ENCODE results near the gene DUOXA1.
"Not testable (repeated sequence)": the region's sequence is repeated elsewhere in the genome, so short reads cannot be mapped to it uniquely, and the experiment has no call there.

DUOXA1 gene

DNA sequence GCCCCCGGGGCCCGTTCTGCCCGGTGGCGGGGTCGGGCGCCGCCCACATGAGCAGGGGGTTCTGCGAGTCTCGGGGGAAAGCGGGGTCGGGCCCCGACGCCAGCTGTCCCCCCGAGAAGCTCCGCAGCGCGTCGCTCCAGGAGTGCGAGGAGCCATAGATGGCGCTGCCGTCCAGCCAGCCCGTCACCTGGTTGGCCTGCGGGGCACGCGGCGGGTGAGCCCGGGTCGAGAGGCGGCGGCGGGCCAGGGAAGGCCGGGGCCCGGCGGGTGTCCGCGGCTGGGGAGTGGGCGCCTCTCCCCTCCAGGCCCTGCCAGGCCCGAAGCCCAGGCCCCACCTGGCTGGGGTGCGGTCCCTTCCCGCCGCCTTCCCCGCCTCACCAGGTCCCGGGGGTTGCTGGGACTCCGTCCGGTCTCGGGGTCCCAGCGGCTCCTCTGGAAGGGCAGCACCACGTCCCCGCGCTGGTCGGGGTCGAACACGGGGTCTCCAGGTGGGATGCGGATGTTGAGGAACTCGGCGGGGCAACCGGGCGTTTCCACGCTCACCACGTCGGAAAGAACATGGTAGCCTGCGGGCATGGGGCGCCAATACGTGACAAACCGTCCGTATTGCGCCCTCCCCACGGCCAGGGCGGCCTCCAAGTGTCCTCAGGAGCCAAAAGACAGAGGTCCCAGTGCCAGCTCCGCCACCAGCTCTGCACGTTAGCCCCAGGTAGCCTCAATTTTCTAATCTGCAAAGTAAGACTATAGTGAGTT, 18.1 kb downstream of the DUOXA1 start:
- no peak for DNase-seq (ENCODE audit: insufficient read length, low spot score)
- FAIRE-seq, result no peak
- TF ChIP-seq POU2F2 (IDR thresholded peaks at IDR 0.05; ENCODE audit: low read depth, low read length) (no peak), POLR2AphosphoS5 (IDR thresholded peaks at IDR 0.05; ENCODE audit: low read depth, low read length) (no peak), PAX5 (IDR thresholded peaks at IDR 0.05; ENCODE audit: insufficient read depth, low read length, severe bottlenecking) (no peak), SPI1 (IDR thresholded peaks at IDR 0.05; ENCODE audit: low read depth, low read length) (no peak), TAF1 (IDR thresholded peaks at IDR 0.05; ENCODE audit: low read depth, low read length) (no peak), POLR2A (IDR thresholded peaks at IDR 0.05; ENCODE audit: low read depth, low read length) (no peak)

DNA sequence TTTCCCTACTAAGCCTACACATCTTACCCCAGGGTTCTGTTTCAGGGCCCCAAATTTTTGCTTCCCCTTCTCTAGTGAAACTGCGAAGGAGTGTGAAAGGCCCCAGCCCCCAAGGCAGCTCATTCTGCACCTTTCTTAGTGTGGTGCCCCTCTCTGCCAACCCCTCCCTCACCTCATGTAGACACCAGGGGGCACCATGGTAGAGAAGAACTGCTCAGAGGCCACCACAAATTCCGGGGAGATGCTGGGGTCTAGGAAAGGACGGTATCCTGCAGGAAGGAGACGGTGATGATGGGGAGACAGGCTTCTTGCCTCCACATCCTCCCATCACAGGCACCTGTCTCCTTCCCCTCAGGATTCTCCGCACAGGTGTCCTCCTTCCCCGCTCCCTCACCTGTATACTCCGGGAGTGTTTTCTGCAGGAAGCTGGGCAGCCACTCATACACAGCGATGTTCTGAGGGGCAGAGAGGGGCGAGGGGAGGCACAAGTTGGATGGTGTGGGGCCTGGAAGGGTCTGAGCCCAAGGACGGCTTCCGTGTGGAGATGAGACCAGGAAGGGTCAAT, 19.3 kb downstream of the DUOXA1 start:
- DNase-seq (ENCODE audit: insufficient read length, low spot score) (no peak), FAIRE-seq (no peak)
- no peak for TF ChIP-seq PAX5 (IDR thresholded peaks at IDR 0.05; ENCODE audit: insufficient read depth, low read length, severe bottlenecking)
- TF ChIP-seq POLR2AphosphoS5 (IDR thresholded peaks at IDR 0.05; ENCODE audit: low read depth, low read length), result no peak
- TF ChIP-seq POLR2A (IDR thresholded peaks at IDR 0.05; ENCODE audit: low read depth, low read length), result no peak
- no peak for TF ChIP-seq TAF1 (IDR thresholded peaks at IDR 0.05; ENCODE audit: low read depth, low read length)
- TF ChIP-seq SPI1 (IDR thresholded peaks at IDR 0.05; ENCODE audit: low read depth, low read length), result no peak
- TF ChIP-seq POU2F2 (IDR thresholded peaks at IDR 0.05; ENCODE audit: low read depth, low read length), result no peak

DNA sequence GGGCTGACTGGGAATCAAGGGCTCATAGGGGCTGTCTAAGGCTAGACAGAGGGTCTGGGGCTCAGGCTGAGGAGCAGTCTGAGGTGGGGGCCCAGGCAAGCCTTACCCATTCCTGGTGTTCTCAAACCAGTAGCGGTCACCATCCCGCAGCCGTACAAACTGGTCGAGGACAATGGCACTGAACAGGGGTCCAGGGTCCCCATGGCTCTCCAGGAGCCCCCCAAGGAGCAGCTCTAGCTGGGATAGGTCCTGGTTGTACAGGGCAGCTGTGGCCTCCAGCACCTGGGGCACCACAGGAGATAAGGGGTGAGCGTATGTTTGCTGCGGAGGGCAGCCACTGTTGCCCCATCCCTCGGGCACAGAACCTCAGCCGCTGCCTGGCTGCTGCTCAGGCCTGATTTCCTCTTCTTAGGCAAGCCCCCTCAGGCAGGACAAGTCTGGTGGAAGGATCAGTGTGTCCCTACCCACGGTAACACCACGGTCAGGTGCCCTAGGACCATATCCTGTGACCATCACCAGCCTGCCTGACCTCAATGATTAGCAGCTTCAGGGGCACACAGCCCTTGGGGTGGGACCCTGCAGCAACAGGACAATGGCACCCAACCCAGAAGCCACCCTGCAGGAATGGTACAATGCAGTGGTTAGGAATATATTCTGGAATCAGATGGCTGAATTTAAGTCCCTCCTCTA, 21.6 kb downstream of the DUOXA1 start:
- TF ChIP-seq POLR2A (IDR thresholded peaks at IDR 0.05; ENCODE audit: low read depth, low read length), result no peak
- TF ChIP-seq PAX5 (IDR thresholded peaks at IDR 0.05; ENCODE audit: insufficient read depth, low read length, severe bottlenecking), result no peak
- no peak for TF ChIP-seq SPI1 (IDR thresholded peaks at IDR 0.05; ENCODE audit: low read depth, low read length)
- no peak for TF ChIP-seq POLR2AphosphoS5 (IDR thresholded peaks at IDR 0.05; ENCODE audit: low read depth, low read length)
- TF ChIP-seq POU2F2 (IDR thresholded peaks at IDR 0.05; ENCODE audit: low read depth, low read length), result no peak
- no peak for TF ChIP-seq TAF1 (IDR thresholded peaks at IDR 0.05; ENCODE audit: low read depth, low read length)
- DNase-seq (ENCODE audit: insufficient read length, low spot score) (no peak), FAIRE-seq (no peak)

DNA sequence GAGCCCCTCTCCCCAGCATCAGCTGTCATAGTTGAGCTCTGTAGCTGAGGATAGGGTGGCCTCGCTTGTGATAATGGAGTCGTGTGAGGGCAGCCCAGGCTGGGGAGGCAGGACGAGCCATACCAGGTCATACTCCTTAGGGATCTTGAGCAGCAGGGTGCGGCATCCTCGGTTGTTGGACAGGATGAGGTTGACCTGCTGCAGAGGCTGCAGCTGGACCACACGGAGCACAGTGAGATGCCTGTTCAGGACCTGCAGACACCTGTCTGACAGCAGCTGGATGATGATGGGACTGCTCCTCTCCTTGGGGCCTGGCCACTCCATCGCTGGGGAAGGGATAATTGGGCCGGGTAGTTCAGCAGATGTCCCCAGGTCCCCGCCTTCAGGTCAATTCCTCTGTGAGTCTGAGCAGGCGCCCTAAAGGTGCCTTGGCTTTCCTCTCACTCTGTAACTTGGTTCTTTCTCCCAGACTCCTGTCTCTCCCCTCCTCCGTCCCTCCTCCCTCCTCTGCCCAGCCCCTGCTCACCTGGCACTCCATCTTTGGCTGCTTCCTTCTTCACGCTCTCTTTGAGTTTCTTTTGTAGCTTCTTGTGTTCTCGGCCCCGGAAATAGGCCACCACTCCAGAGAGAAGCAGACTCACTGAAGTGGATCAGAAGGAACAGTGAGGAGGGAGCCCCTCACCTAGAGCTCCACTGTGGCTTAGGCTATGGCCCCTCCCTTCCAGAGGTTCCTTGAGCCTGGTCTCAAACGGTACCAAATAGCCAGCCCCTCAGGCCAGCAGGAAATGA, 23.5 kb downstream of the DUOXA1 start:
- no peak for TF ChIP-seq TAF1 (IDR thresholded peaks at IDR 0.05; ENCODE audit: low read depth, low read length)
- FAIRE-seq, result no peak
- no peak for DNase-seq (ENCODE audit: insufficient read length, low spot score)

DNA sequence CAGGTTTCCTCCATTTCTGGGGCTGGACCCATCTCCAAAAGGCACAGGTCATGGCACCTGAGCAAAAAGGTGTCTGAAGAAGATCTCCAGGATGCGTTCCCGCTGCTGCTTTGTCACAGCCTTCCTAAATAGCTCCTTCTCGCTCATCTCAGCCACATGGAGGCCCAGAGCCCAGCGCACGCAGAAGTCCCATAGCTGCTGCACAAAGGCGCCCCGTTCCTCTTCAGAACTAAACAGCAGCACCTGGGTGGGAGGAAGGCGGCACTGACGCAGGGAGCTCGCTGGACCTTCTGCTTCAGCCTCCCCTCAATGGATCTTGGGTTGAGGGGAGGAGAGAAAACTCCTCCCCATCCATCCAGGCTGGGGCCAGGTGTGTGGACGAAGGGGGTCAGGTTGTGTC, 24.1 kb downstream of the DUOXA1 start:
- FAIRE-seq, result no peak
- no peak for DNase-seq (ENCODE audit: insufficient read length, low spot score)
- TF ChIP-seq POU2F2 (IDR thresholded peaks at IDR 0.05; ENCODE audit: low read depth, low read length) (no peak), POLR2A (IDR thresholded peaks at IDR 0.05; ENCODE audit: low read depth, low read length) (no peak), SPI1 (IDR thresholded peaks at IDR 0.05; ENCODE audit: low read depth, low read length) (no peak), PAX5 (IDR thresholded peaks at IDR 0.05; ENCODE audit: insufficient read depth, low read length, severe bottlenecking) (no peak), POLR2AphosphoS5 (IDR thresholded peaks at IDR 0.05; ENCODE audit: low read depth, low read length) (no peak), TAF1 (IDR thresholded peaks at IDR 0.05; ENCODE audit: low read depth, low read length) (no peak)

DNA sequence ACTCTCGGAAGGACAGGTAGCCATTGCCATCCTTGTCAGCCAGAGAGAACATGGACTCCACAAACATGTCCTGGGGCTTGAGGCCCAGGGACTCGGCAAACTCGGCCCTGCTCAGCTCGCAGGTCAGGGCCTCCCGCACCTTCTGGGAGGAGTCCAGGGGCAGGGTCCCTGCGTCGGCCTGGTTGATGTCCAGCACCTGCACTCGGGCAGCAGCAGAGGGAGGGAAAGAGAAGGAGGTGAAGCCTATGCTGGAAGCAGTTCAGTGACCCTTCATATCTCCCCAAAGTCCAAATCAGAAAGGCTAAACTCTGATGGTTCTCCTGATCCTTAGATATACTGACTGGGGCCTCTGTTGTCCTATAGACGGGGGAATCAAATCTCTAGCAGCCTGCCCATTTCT, 25.5 kb downstream of the DUOXA1 start:
- DNase-seq (ENCODE audit: insufficient read length, low spot score); FAIRE-seq: not testable (repeated sequence)

DNA sequence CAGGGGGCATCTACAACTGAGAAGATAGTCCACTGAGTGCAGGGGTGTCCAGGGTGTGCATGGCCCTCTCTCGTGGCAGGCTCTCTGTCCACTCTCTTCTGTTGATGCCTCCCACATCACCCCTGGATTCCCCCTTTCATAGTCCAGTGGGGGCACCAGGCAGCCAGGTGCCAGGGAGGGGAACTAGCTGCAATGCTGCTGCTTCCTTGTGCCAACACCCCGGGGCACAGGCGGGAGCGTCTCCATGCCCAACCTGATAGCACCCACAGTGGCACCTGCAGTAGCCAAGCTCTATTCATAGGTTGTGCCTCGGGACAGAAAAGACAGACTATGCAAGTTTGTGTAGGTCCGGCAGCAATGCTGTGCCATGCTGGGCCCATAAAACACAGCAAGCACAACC, 27.5 kb downstream of the DUOXA1 start:
- no peak for TF ChIP-seq SPI1 (IDR thresholded peaks at IDR 0.05; ENCODE audit: low read depth, low read length)
- no peak for TF ChIP-seq TAF1 (IDR thresholded peaks at IDR 0.05; ENCODE audit: low read depth, low read length)
- no peak for TF ChIP-seq POLR2A (IDR thresholded peaks at IDR 0.05; ENCODE audit: low read depth, low read length)
- no peak for TF ChIP-seq POU2F2 (IDR thresholded peaks at IDR 0.05; ENCODE audit: low read depth, low read length)
- no peak for TF ChIP-seq PAX5 (IDR thresholded peaks at IDR 0.05; ENCODE audit: insufficient read depth, low read length, severe bottlenecking)
- no peak for TF ChIP-seq POLR2AphosphoS5 (IDR thresholded peaks at IDR 0.05; ENCODE audit: low read depth, low read length)
- DNase-seq (ENCODE audit: insufficient read length, low spot score) (no peak), FAIRE-seq (no peak)

DNA sequence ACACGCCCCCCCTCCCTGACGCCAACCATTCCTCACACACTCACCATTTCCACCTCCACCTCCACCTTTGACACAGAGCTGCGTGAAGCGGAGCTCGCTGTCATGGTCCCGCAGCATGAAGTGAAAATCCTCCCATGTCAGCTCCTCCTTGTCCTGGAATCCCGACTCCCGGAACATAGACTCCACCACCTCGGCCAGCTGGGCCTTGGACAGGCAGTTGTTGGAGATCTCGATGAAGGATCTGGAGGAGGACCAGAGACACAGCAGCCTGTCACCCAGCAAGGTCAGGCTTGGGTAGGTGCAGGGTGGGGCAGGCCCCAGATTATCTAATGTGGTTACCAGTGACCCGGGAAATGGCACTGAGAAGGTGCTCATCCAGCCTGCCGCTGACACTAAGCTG, 27.9 kb downstream of the DUOXA1 start:
- TF ChIP-seq POLR2AphosphoS5 (IDR thresholded peaks at IDR 0.05; ENCODE audit: low read depth, low read length) (no peak), PAX5 (IDR thresholded peaks at IDR 0.05; ENCODE audit: insufficient read depth, low read length, severe bottlenecking) (no peak), TAF1 (IDR thresholded peaks at IDR 0.05; ENCODE audit: low read depth, low read length) (no peak), POU2F2 (IDR thresholded peaks at IDR 0.05; ENCODE audit: low read depth, low read length) (no peak), POLR2A (IDR thresholded peaks at IDR 0.05; ENCODE audit: low read depth, low read length) (no peak), SPI1 (IDR thresholded peaks at IDR 0.05; ENCODE audit: low read depth, low read length) (no peak)
- FAIRE-seq, result no peak

DNA sequence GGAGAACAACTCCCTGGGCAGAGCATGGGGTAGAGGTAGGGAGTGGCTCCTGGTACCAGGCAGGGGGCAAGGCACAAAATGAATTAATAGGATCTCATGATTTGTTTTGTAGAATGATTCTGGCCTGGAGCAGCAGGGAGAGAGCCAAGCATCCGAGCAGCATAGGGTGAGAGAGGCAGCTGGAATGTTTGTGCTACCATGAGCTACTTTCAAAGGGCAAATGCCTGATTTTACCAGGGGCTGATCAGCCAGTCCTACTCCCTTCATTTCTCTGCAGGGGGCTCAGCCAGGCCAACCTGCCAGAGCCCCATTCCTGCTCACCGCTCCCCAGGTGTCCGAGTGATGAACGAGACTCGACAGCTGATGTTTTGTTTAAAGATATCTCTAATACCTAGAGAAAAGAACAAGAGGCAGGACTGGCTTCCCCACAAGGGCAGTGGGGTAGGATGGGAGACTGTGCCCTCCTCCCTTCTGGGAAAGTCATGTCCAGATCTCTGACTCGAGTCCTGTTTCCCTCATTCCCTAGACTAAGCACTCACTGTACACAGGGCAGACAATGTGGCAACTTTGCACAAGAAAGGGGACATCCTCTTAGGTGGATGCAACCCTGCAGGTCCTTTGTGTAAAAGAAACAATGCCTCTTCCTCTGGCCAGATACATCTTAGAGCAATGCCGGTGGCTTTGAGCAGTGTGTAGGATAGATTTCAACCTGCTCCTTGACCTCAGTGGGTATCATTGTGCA, 28.6 kb downstream of the DUOXA1 start:
- DNase-seq (ENCODE audit: insufficient read length, low spot score) (no peak), FAIRE-seq (no peak)
- no peak for TF ChIP-seq POLR2A (IDR thresholded peaks at IDR 0.05; ENCODE audit: low read depth, low read length)
- no peak for TF ChIP-seq POU2F2 (IDR thresholded peaks at IDR 0.05; ENCODE audit: low read depth, low read length)
- no peak for TF ChIP-seq TAF1 (IDR thresholded peaks at IDR 0.05; ENCODE audit: low read depth, low read length)
- TF ChIP-seq PAX5 (IDR thresholded peaks at IDR 0.05; ENCODE audit: insufficient read depth, low read length, severe bottlenecking), result no peak
- no peak for TF ChIP-seq SPI1 (IDR thresholded peaks at IDR 0.05; ENCODE audit: low read depth, low read length)
- TF ChIP-seq POLR2AphosphoS5 (IDR thresholded peaks at IDR 0.05; ENCODE audit: low read depth, low read length), result no peak

More for the DNA sequence above, 27.9 kb downstream of the DUOXA1 start:
- DNase-seq (ENCODE audit: insufficient read length, low spot score), result no peak
